ENCODE data around the gene PTPRC. TPM values are rescaled to one million over a fixed set of nuclear protein-coding genes. Genes with fewer than 3 reads are reported as not detected.

PTPRC gene
- total RNA-seq, 2 donors from 2014 or later, result 3.3 to 9.9 TPM

GRCh38 chr1:198765416-198765815 is 126.6 kb downstream of the PTPRC start:
- Histone ChIP-seq H3K4me3 (no peak overlapping the region), H3K27ac (no peak overlapping the region), H3K27me3 (no peaks in the 10 kb centered on the region), H3K4me1 (no peaks in the 10 kb centered on the region), H3K9me3 (no peaks in the 10 kb centered on the region), H3K36me3 (replicated peaks in 1 of 2; ENCODE audit: insufficient read depth in 1 of 2, low read depth in 2 of 2) (no peaks in the 10 kb centered on the region)
- TF ChIP-seq CTCF (IDR thresholded peaks at IDR 0.05), result no peak
- TF ChIP-seq POLR2A (IDR thresholded peaks at IDR 0.05), result no peak
- no peak for DNase-seq
- ATAC-seq, result no peak
- intact Hi-C loops (cut with DNase I), result no loop called here

- Histone ChIP-seq H3K36me3 (replicated peaks in 1 of 2; ENCODE audit: insufficient read depth in 1 of 2, low read depth in 2 of 2) (no peaks in the 10 kb centered on the region), H3K4me1 (no peaks in the 10 kb centered on the region), H3K27ac (no peak overlapping the region), H3K9me3 (no peaks in the 10 kb centered on the region), H3K4me3 (no peak overlapping the region), H3K27me3 (no peaks in the 10 kb centered on the region)
- intact Hi-C loops (cut with DNase I), result no loop called here
- TF ChIP-seq CTCF (IDR thresholded peaks at IDR 0.05), result peak in 4 of 7 experiments; percentile 14 to 36 (median 29)
- no peak for TF ChIP-seq POLR2A (IDR thresholded peaks at IDR 0.05)
- 73 to 83% methylated on average over 3 of the region's 3 CpGs for WGBS, 2 donors
- DNase-seq (no peak), ATAC-seq (no peak)
These were observed 132.8 kb downstream of the PTPRC start for GRCh38 chr1:198771563-198772153.

- H3K27me3 ChIP-seq, result no peaks in the 10 kb centered on the region
- H3K4me3 ChIP-seq, result no peak overlapping the region
- no peaks in the 10 kb centered on the region for H3K4me1 ChIP-seq
- ATAC-seq (no peak), DNase-seq (no peak)
- no peaks in the 10 kb centered on the region for H3K9me3 ChIP-seq
- TF ChIP-seq CTCF (IDR thresholded peaks at IDR 0.05), result no peak
- no peak for TF ChIP-seq POLR2A (IDR thresholded peaks at IDR 0.05)
- intact Hi-C loops (cut with DNase I), result no loop called here
- no peak overlapping the region for H3K27ac ChIP-seq
- H3K36me3 ChIP-seq (replicated peaks in 1 of 2; ENCODE audit: insufficient read depth in 1 of 2, low read depth in 2 of 2), result no peaks in the 10 kb centered on the region
These were observed 133.8 kb downstream of the PTPRC start for GRCh38 chr1:198772626-198773025.

- no peak for TF ChIP-seq POLR2A (IDR thresholded peaks at IDR 0.05)
- no peak for TF ChIP-seq CTCF (IDR thresholded peaks at IDR 0.05)
- Histone ChIP-seq H3K36me3 (replicated peaks in 1 of 2; ENCODE audit: insufficient read depth in 1 of 2, low read depth in 2 of 2) (no peaks in the 10 kb centered on the region), H3K4me1 (no peaks in the 10 kb centered on the region), H3K27ac (no peak overlapping the region), H3K4me3 (no peak overlapping the region), H3K9me3 (no peaks in the 10 kb centered on the region), H3K27me3 (no peaks in the 10 kb centered on the region)
- ATAC-seq (no peak), DNase-seq (no peak)
- 53 to 67% methylated on average over 1 of the region's 1 CpG for WGBS, 2 donors
- intact Hi-C loops (cut with DNase I), result no loop called here
These were observed 134.2 kb downstream of the PTPRC start for GRCh38 chr1:198773030-198773429.

GRCh38 chr1:198773523-198773922 is 134.7 kb downstream of the PTPRC start:
- no peaks in the 10 kb centered on the region for H3K36me3 ChIP-seq (replicated peaks in 1 of 2; ENCODE audit: insufficient read depth in 1 of 2, low read depth in 2 of 2)
- H3K27me3 ChIP-seq, result no peaks in the 10 kb centered on the region
- TF ChIP-seq POLR2A (IDR thresholded peaks at IDR 0.05) (no peak), CTCF (IDR thresholded peaks at IDR 0.05) (no peak)
- H3K4me1 ChIP-seq, result no peaks in the 10 kb centered on the region
- WGBS, 2 donors, result 81 to 87% methylated on average over 3 of the region's 3 CpGs
- H3K4me3 ChIP-seq, result no peak overlapping the region
- DNase-seq (no peak), ATAC-seq (no peak)
- intact Hi-C loops (cut with DNase I), result no loop called here
- no peaks in the 10 kb centered on the region for H3K9me3 ChIP-seq
- H3K27ac ChIP-seq, result no peak overlapping the region
